ENCODE data around the gene TRABD2A.

Gene TRABD2A

DNA sequence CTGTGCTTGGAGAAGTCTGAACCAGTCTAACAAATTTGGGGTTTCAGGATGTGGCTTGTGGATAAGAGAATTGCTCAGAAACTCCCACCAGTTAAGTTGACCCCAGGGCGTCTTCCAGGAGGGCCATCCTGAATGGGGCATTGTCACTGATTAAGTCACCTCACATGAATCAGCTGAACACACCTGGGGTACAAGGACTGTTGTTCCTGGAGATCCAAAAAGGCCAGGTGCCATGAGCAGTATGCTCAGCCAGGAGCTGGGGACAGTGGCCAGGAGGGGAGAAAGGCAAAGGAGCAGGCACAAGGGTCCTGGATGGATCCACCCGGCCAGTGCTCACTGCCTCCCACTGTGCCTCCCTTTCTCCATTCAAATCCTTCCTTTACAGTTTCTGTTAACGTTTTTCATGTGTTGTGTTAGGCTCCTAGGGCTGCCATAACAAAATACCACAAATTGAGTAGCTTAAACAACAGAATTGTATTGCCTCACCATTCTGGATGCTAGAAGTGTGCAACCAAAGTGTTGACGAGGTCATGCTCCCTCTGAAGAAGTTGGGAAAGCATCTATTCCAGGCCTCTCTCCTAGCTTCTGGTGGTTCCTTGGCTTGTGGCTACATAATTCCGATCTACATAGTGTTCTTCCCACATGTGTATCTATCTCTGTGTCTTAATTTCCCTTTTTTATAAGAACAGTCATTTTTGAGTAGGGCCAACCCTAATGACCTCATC is 33.4 kb downstream of the TRABD2A start:
- no peak for DNase-seq

DNA sequence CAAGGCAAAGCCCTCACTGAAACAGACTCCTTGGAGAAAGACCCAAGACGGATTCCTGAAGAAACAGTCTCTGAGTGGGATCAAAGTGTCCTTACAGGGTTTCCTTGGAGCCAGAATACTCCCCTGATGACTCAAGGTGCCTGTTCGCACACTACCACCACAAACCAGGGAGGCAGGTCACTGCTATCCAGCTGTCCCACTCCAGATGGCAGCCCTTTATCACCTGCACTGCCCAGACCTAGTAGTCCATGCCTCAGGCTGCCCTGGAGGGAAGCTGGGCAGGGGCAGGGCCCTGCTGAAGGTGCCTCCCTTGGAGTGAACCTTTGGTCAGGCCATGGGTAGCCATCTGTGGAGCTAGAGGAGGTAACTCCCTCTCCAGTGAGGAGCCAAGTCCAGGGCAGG is 34.1 kb downstream of the TRABD2A start:
- DNase-seq: no peak

DNA sequence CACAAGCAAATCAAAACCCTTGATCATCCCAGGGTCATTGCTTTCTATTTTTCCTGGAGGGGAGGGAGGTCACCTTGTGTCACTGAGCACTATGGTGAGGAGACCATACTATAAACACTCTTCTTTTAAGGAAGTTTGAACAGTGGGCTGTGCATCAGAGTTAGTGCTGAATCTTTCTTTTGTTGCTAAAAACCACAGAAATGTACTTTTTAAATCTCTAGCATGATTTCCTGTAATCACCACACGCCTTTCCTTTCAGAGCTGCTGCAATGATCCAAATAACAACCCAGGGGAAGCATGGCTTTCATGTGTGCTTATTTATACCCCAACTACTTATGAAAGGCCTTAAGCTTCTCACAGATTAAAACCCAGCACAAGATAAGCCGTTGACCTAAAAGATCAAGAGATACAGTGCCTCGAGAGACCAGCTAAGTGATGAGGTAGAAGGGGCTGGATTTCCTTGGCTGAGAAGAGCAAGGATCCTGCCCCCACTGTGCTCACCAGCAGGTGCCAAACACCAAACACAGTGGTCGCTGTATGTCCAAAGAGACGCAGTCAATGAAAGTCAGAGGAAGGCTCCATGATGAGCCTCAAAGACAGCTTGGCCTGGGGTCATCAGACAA is 34.7 kb downstream of the TRABD2A start:
- no peak for DNase-seq

DNA sequence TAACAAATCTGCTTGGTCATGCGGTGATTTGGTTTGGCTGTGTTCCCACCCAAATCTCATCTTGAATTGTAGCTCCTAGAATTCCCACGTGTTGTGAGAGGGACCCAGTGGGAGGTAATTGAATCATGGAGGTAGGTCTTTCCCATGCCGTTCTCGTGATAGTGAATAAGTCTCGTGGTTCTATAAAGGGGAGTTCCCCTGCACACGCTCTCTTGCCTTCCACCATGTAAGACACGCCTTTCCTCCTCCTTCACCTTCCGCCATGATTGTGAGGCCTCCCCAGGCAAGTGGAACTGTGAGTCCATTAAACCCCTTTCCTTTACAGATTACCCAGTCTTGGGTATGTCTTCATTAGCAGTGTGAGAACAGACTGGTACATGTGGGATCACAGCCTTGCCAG is 36.7 kb downstream of the TRABD2A start:
- no peak for DNase-seq

DNA sequence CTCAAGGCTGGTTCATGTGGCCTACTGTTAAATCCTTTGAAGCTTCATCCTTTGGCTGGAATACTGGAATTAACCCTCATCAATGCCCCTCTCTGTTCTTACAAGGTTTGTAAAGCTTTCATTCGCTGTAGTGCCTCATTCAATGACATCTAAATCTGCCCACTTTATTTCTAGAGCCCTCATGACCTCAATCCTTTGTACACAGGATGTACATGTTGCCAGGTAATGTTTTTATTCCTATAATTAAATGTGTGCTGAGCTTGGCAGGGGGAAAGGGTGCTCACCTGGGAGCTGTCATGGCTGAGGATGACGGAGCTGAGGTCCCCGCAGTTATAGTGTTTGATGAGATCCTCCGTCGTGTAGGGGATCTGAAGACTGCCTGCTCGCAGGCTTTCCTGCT is 39.3 kb downstream of the TRABD2A start:
- DNase-seq: no peak

DNA sequence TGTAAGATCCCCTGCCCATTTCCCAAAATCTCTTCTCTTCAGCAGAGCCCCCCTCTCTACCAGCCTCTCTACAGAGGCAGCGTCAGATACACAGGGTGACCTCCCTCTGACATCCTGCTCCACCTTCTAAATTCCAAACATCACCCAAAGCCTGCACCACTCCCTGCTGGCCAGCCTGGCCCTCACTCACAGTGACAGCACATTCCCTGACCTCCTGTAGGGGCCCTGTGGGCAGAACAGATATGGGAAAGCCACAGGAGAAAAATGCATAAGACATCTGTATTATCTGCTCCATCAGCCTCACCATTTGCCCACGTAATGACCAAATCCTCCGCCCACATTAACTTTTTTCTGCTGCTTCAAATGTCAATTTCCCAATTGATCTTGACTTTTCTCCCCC is 40.6 kb downstream of the TRABD2A start:
- no peak for DNase-seq

DNA sequence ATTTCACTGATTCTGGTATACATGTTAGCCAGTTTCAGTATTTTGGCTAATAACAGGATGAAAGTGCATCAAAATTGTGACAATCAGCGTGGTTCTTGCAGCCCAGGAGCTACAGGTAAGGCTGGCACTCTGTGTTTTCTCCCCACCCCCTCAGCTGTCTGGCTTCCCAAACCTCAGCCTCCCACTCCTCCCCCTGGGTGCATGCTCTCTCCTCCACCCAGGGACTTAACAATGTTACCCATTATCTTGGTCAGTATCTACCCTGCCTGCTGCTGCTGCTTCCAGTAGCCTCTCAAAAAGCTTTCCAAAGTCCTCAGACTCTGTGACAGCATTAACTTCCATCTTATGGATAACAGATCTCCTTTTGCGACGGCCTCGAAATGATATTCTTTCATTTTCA is 41.0 kb downstream of the TRABD2A start:
- no peak for DNase-seq

DNA sequence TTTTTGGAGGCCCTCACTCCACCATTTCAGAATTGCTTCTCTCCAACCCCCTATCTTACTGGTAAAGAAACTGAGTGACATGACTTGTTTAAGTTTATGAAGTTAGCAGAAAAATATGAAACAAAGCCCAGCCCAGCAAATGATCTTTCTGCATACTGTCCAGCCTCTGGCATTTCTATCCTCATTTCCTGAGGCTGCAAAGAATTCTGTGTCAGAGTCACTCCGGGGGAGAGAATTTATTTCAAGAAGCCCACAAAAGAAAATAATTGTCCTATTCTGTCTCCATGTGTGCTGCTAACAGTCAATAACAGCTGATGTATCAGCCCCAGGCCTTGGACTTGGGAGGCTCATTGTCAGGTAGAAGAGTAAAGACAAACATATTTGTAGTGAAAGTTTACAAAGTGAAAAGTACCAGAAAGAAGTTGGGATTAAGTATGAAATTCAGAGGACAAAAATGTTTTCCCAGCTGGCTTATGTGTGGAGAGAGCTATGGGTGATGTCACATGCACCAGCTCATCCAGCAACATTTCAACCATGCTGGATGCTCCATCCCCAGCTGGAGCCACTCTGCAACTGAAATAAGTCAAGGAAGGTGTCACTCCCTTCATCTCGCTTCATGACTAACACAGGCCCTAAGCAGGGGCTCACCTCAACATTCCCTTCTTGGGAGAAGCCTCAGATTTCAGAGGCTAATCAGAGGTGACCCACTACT is 42.3 kb downstream of the TRABD2A start:
- DNase-seq: no peak

DNA sequence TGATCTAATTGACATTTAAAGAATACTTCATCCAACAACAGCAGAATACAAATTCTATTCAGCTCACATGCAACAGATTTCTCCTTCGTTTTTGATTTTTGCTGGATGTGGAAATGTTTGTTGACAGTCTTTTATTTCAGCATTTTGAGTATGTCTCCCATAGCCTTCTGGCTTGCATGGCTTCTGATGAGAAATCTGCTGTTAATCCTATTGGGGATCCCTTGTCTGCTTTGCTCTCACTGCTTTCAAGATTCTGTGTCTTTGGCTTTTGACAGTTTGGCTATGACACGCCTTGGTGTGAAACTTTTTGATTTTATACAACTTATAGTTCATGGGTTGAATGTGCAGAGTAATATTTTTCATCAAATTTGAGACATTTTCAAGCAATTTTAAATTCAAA is 44.7 kb downstream of the TRABD2A start:
- no peak for DNase-seq

DNA sequence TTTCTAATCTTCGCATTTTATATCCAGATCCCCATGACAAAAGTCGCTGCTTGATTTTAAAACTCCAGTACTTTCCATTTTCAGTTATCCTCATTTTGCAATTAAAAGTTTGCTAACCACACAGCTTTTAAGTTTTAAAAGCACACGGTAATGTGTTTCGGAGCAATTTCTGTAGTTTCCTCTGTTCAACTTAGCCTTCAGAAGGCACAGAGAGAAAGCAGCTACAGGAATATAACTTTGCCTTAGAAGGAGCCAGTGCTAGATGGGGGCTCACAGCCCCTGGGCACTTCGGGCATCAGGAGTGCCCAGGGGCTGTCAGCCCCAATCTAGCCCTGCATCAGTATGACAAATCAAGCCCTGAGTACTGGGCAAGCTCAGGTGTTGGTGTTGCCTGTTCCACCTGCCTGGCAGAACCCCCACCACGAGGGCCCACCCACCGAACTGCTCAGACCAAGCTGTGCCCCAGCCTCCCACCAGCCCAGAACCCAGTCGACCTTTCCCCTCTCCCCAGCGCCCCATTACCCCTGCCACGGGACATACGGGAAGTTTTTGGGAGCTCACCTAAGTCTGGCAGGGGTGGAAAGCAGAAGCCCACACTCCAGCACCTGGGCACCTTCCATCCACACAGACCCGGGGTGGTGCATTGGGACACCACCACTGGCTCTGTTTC is 47.3 kb downstream of the TRABD2A start:
- DNase-seq: no peak

DNA sequence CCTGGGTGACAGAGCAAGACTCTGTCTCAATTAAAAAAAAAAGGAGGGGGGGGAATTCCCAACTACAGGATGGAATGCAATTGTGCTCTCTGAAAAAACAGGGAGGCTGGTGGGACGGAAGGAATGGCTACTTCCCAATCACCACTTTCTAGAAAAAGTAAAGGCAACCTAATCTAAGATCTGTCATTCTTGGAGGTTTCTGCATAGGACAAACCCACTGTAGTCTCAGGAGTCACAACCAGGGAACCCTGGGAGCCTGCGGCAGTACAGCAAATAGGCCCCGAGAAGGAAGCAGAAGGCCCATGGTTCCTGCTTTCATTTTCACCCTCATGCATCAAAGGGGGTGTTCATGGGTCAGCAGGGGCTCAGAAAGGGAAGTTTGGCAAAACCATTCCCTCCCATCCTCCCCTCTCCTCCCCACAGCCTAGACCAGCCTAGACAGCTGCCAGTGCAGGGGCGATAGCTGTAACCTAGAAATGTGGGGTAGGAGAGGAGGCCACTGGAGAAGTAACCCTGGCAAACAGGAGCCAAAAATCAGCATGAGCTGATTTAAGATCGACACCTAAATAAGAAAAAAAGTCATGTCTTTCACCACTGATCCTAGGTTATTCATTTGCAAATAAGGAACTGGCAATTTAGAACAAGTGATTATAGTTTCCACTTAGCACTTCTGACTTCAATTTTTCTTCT is 48.0 kb downstream of the TRABD2A start:
- DNase-seq: no peak

DNA sequence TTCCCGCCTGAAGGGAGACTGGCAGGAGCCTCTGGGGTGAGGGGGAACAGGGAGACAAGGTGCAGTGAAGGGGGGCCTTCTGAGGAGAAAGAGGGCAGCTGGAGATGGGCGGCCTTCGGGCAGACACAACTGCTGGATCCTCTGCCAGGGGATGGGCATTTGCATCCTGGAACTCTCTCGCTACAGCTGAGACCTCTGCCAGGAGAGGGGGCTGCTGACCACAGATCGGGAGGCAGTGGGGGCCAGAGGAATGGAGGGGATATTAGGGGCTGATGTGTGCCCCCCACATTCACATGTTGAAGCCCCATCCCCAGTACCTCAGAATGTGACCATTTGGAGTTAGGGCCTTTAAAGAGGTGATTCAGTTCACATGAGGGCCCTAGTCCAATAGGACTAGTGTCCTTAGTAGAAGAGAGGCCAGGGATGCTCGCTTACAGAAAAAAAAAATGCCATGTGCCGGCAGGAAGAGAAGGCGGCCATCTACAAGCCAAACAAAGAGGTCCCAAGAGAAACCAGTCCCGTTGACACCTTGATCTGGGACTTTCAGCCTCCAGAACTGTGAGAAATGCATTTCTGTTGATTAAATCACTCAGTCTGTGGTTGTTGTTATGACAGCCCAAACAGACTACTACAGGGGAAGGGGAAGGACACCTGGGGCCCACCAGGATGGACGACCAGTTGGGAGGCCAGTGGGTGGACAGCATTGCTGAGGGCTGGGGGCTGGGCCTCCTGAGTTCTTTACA is 50.0 kb downstream of the TRABD2A start:
- DNase-seq: no peak

DNA sequence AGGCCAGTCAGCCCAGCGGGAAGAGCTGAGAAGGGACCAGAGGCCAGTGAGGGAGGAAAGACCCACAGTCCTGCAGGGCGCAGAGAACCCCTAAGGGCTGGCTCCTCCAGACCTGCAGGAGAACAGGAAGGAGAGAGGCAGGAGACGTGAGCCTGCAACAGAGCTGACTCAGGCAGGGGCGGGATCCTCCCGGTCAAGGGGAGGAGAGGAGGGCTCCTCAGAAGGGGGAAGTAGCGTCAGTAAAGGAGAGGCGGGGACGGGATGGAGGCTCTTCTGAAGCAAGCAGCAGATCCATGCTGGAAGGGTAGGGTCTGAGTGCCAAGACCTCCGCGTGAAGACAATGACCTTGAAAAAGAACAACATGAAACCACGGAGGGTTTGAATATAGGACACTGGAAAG is 50.8 kb downstream of the TRABD2A start:
- no peak for DNase-seq

DNA sequence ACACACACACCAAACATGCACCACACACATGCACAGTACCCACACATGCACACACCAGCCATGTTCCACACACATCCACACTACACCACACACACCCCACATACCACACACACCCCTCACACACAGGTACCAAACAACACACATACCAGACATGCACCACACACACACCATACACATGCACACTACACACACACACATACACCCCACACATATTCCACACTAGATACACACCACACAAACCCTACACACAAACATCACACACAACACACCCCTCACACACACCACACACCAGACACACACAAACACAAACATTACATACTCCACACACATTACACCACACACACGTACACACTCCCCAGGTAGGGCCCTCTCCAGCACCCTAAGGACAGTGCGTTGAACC is 51.2 kb downstream of the TRABD2A start:
- no peak for DNase-seq

DNA sequence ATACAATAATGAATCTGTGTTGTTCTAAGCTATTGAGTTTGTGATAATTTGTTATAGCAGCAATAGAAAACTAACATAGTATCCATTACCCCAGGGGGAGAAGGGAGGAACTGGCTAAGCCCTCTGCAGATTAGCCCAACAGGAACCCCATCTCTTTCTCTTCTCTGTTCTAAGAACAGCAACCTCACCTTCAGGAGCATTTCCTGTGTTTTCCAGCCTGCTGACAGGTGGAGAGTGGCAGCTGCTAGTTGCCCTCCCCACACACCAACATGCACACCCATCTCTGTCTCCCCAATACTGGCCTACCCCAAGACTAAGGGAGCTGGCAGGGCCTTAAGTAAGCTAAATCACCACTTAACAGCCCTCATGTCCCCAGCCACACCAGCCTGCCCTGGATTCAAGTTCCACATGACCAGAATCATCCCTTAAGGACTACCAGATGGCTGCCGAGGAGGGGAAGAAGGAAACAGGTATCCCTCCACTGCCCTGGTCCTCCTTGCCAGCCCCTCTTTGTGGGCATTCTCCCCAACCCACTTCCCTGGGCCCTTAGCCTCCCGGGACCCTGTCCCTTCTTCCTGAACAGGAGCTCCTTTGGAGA is 52.8 kb downstream of the TRABD2A start:
- no peak for DNase-seq

DNA sequence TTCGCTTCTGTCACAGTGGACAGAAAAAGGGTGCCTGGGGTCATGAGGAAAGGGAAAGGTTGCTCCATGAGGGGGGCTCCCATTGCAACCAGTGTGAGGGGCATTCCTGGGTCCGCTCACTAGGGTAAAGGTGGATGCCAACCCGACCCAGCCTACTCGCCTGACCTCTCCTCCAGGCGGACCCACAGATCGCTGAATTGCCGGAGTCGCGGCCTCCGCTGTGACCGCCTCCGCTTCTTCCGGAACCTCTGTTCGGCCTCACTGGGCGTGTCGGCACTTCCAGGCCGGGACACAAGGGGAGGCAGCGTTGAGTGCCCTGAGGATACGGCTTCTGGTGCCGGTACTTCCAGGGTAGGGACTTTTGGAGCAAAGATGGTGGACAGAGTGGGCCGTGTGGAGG is 57.1 kb downstream of the TRABD2A start:
- no peak for DNase-seq

DNA sequence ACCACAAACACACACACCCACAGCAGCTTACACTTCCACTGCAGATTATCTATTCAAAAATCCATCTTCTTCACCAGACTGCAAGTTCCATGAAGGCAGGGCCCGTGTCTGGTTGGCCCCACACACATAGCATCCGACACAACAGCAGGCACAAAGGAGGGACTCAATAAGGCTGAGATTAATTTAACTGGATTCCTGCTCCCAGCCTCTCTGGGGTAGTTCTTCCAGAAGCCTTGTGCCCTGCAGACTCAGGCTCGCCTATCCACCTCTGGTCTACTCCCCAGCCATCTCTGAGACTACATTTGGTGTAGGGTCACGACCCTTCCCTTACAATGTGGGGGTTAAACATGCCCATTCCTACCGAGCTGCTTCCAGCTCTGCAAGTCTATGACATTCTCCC is 57.7 kb downstream of the TRABD2A start:
- DNase-seq: no peak

DNA sequence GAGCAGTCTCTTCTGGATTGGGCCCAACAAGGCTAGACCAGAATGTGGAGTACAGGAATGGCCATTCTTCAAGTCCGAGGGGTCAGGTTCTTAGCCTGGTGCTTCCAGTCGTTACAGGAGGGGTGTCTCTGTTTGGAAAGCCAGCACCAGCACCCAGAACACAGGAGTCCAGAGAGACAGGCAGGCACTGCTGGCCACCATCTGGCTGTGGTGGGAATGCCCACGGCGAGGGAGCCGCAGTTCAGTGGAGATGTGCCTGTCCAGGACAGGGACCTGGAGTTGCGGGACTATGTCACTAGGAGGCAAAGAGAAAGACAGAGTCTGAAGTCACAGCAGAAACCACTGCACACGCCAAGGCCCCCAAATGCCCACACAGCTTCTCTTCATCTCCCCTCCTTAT is 59.1 kb downstream of the TRABD2A start:
- DNase-seq: no peak

DNA sequence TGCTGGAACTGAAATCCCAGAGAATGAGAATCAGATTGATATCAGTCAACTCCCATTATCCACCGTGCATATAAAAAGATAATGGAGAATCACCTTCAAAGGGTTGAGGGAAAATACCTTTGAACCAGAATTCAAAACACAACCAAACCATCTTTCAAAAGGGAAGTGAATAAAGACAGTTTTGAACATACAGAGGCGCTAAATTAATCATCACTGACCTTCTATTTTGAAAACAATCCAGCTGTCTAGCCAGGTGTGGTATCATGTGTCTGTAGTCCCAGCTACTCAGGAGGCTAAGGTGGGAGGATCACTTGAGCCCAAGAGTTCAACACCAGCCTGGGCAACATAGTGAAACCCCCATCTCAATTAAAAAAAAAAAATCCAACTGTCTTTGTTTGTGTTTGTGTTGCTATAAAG is 63.6 kb downstream of the TRABD2A start:
- no peak for DNase-seq

DNA sequence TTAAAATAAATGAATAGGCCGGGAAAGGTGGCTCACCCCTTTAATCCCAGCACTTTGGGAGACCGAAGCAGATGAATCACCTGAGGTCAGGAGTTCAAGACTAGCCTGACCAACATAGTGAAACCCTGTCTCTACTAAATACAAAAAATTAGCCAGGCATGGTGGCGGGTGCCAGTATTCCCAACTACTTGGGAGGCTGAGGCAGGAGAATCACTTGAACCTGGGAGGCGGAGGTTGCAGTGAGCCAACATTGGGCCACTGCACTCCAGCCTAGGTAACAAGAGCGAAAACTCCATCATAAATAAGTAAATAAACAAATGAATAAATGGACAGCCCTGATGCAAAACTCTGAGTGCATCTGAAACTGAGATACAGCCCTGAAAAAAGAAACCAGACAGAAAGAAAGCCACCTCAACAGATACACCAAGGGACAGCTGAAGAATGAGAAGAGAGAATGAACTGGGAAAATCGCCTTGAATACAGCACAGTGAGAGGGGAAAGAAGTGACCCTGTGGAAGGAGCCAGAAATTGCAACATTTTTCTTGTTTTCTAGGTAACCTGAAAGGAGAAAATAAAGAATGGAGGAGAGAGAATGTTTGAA is 64.4 kb downstream of the TRABD2A start:
- DNase-seq: no peak

DNA sequence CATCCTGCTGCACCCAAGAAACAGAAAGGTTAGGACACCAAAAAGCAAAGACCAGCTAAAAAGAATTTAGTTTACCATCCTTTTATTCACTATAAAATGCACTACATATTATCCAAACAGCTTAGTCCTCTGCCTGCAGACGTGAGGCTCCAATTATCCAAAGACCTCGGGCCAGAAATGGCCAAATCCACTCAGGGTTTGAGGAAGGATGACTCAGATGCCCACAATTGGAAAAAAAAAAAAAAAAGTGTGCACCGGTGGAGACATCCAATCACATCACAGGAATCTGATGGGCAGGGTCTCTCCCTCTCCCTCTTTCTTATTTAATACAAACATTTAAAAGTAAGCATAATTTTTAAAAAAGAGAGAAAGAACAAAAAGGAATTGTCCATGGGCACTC is 65.7 kb downstream of the TRABD2A start:
- no peak for DNase-seq
